ENCODE data around the gene ZG16B. TPM values are rescaled to one million over a fixed set of nuclear protein-coding genes. Genes with fewer than 3 reads are reported as not detected.

The ZG16B gene
- total and polyA plus RNA-seq, 2 donors (not counting 1 experiment from before 2014, with no cell fraction given) = not detected

DNA sequence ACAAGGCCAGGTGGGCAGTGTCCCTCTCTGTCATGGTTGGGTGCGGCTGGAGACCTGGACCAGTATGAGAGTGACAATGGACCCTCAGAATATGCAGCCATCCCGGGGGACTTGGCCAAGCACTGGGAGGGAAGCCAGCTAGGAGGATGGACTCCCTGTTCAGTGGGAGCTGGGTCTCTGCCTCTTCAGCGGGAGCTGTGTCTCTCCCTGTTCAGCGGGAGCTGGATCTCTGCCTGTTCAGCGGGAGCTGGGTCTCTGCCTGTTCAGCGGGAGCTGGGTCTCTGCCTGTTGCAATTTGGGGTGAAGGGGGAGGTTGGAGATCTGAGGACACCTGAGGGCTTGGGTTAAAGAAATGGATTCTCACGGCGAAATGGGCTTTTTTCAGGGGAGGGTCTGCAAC lies 38.9 kb upstream of the ZG16B start:
- Histone ChIP-seq H3K4me2 (replicated peaks; ENCODE audit: low read depth, low read length, poor library complexity, severe bottlenecking) (no peak overlapping the region), H3K36me3 (replicated peaks in 1 of 2; ENCODE audit: control extremely low read depth in 1 of 2, control insufficient read depth in 1 of 2, extremely low read depth in 1 of 2, insufficient read depth in 2 of 2, low read length in 1 of 2) (no peaks in the 10 kb centered on the region), H3K4me1 (ENCODE audit: control insufficient read depth in 2 of 2, insufficient read depth in 2 of 2, low read length in 2 of 2) (peaks cover 0 to 3% of the 10 kb centered on the region in 2 donors), H3K9me3 (ENCODE audit: control extremely low read depth in 1 of 3, control insufficient read depth in 2 of 3, insufficient read depth in 1 of 3, low read length in 2 of 3) (no peaks in the 10 kb centered on the region), H3K4me3 (ENCODE audit: control extremely low read depth in 1 of 5, extremely low read depth in 1 of 5, insufficient read depth in 1 of 5, low read depth in 2 of 5, low read length in 4 of 5) (no peak overlapping the region), H3K27me3 (replicated peaks in 1 of 4; ENCODE audit: control extremely low read depth in 1 of 4, control insufficient read depth in 3 of 4, insufficient read depth in 4 of 4, low read length in 3 of 4) (peaks cover 0 to 40% (median 10%) of the 10 kb centered on the region in 4 experiments), H3K27ac (ENCODE audit: low read length in 2 of 2) (no peak overlapping the region), H3K9ac (ENCODE audit: low read length) (no peak overlapping the region), H4K20me1 (ENCODE audit: control insufficient read depth, insufficient read depth, low read length, poor library complexity, severe bottlenecking) (no peaks in the 10 kb centered on the region), H3K79me2 (ENCODE audit: control insufficient read depth, insufficient read depth, low read length) (no peaks in the 10 kb centered on the region), H2AFZ (ENCODE audit: insufficient read depth, low read depth, low read length, poor library complexity, severe bottlenecking) (no peak overlapping the region)
- intact Hi-C loops (cut with micrococcal nuclease) = no loop called here
- Mint-ChIP-seq H3K27ac (no peak overlapping the region), H3K4me3 (no peak overlapping the region), H3K27me3 (peaks cover 47% of the 10 kb centered on the region), H3K4me1 (no peaks in the 10 kb centered on the region), H3K9me3 (ENCODE audit: insufficient read depth) (no peaks in the 10 kb centered on the region)
- DNase-seq (no peak), ATAC-seq (ENCODE audit: low read depth) (no peak)
- WGBS (ENCODE audit: insufficient coverage) = 87% methylated on average over 5 of the region's 8 CpGs
- TF ChIP-seq EZH2 (IDR thresholded peaks at IDR 0.05; ENCODE audit: borderline replicate concordance, insufficient read depth, low read depth, low read length, poor library complexity, severe bottlenecking) = no peak
- TF ChIP-seq, protein P1, sequence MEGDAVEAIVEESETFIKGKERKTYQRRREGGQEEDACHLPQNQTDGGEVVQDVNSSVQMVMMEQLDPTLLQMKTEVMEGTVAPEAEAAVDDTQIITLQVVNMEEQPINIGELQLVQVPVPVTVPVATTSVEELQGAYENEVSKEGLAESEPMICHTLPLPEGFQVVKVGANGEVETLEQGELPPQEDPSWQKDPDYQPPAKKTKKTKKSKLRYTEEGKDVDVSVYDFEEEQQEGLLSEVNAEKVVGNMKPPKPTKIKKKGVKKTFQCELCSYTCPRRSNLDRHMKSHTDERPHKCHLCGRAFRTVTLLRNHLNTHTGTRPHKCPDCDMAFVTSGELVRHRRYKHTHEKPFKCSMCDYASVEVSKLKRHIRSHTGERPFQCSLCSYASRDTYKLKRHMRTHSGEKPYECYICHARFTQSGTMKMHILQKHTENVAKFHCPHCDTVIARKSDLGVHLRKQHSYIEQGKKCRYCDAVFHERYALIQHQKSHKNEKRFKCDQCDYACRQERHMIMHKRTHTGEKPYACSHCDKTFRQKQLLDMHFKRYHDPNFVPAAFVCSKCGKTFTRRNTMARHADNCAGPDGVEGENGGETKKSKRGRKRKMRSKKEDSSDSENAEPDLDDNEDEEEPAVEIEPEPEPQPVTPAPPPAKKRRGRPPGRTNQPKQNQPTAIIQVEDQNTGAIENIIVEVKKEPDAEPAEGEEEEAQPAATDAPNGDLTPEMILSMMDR (IDR thresholded peaks at IDR 0.05) = no peak
- POLR2A ChIA-PET = no interaction called here
- CTCF ChIA-PET = no interaction called here

DNA sequence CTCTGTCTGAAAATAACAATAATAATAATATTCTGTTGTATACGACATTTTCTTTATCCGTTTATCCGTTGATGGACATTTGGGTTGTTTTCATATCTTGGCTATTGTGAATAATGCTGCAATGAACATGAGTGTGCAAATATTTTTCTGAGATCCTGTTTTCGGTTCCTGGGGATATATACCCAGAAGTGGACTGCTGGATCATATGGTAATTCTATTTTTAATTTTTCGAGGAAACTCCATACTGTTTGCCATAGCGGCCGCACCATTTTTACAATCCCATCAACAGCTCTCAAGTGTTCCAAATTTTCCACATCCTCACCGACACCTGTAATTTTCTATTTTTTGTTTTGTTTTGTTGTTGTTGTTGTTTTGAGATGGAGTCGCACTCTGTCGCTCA lies 37.2 kb upstream of the ZG16B start:
- no peaks in the 10 kb centered on the region for H3K9me3 ChIP-seq (ENCODE audit: control extremely low read depth in 1 of 3, control insufficient read depth in 2 of 3, insufficient read depth in 1 of 3, low read length in 2 of 3)
- DNase-seq (no peak), ATAC-seq (ENCODE audit: low read depth) (no peak)
- intact Hi-C loops (cut with micrococcal nuclease) = no loop called here
- H3K4me1 ChIP-seq (ENCODE audit: control insufficient read depth in 2 of 2, insufficient read depth in 2 of 2, low read length in 2 of 2) = no peaks in the 10 kb centered on the region
- WGBS (ENCODE audit: insufficient coverage) = 94% methylated on average over 2 of the region's 10 CpGs
- Mint-ChIP-seq H3K27me3 (peaks cover 44% of the 10 kb centered on the region), H3K27ac (no peak overlapping the region), H3K9me3 (ENCODE audit: insufficient read depth) (no peaks in the 10 kb centered on the region), H3K4me3 (no peak overlapping the region), H3K4me1 (no peaks in the 10 kb centered on the region)
- H3K4me2 ChIP-seq (replicated peaks; ENCODE audit: low read depth, low read length, poor library complexity, severe bottlenecking) = no peak overlapping the region
- no peak overlapping the region for H2AFZ ChIP-seq (ENCODE audit: insufficient read depth, low read depth, low read length, poor library complexity, severe bottlenecking)
- CTCF ChIA-PET = no interaction called here
- H4K20me1 ChIP-seq (ENCODE audit: control insufficient read depth, insufficient read depth, low read length, poor library complexity, severe bottlenecking) = no peaks in the 10 kb centered on the region
- H3K36me3 ChIP-seq (replicated peaks in 1 of 2; ENCODE audit: control extremely low read depth in 1 of 2, control insufficient read depth in 1 of 2, extremely low read depth in 1 of 2, insufficient read depth in 2 of 2, low read length in 1 of 2) = no peaks in the 10 kb centered on the region
- no peak overlapping the region for H3K4me3 ChIP-seq (ENCODE audit: control extremely low read depth in 1 of 5, extremely low read depth in 1 of 5, insufficient read depth in 1 of 5, low read depth in 2 of 5, low read length in 4 of 5)
- H3K27me3 ChIP-seq (replicated peaks in 1 of 4; ENCODE audit: control extremely low read depth in 1 of 4, control insufficient read depth in 3 of 4, insufficient read depth in 4 of 4, low read length in 3 of 4) = peaks cover 0 to 29% (median 8%) of the 10 kb centered on the region in 4 experiments
- POLR2A ChIA-PET = no interaction called here
- H3K27ac ChIP-seq (ENCODE audit: low read length in 2 of 2) = no peak overlapping the region
- no peaks in the 10 kb centered on the region for H3K79me2 ChIP-seq (ENCODE audit: control insufficient read depth, insufficient read depth, low read length)
- TF ChIP-seq EZH2 (IDR thresholded peaks at IDR 0.05; ENCODE audit: borderline replicate concordance, insufficient read depth, low read depth, low read length, poor library complexity, severe bottlenecking) = no peak
- TF ChIP-seq, protein P1 (IDR thresholded peaks at IDR 0.05) = no peak
- no peak overlapping the region for H3K9ac ChIP-seq (ENCODE audit: low read length)
